Suprapubic skin (tissue), 4 donors: ENCODE results near the gene C1orf35.

ENCODE experiments used
- CTCF ChIP-seq, 2 donors: fragments of 200-600 bp in 1 of 2; fragments of 450-650 bp in 1 of 2; sonication (generic) in 1 of 2; IDR thresholded peaks; one replicate each; pipeline ENCODE4 v1.5.1; 2016 to 2019; ENCODE audit warnings: antibody characterized with exemption in 2 of 2, mild to moderate bottlenecking in 1 of 2, moderate library complexity in 1 of 2
- EP300 ChIP-seq: sonication (generic); formaldehyde crosslinking; IDR thresholded peaks from one replicate; pipeline ENCODE4 v1.6.1; 2017; ENCODE audit warnings: antibody characterized with exemption
- POLR2A ChIP-seq, 2 donors: fragments of 450-650 bp; IDR thresholded peaks; one replicate each; pipeline ENCODE4 v1.6.1; 2017; ENCODE audit warnings: antibody characterized with exemption in 2 of 2, mild to moderate bottlenecking in 2 of 2, moderate library complexity in 2 of 2
- POLR2AphosphoS5 ChIP-seq, 3 donors: sonication (generic); formaldehyde crosslinking; IDR thresholded peaks; one replicate each; pipeline ENCODE4 v1.6.1; 2017; ENCODE audit warnings: antibody characterized with exemption in 3 of 3

- TF ChIP-seq CTCF (IDR thresholded peaks at IDR 0.05) (no peak), POLR2AphosphoS5 (IDR thresholded peaks at IDR 0.05) (no peak), POLR2A (IDR thresholded peaks at IDR 0.05) (no peak), EP300 (no peak)
Observed at GRCh38 chr1:228112167-228112566, 9.0 kb upstream of the C1orf35 start.
